ENCODE results near the gene SAA2.
"Not testable (repeated sequence)": the region's sequence is repeated elsewhere in the genome, so short reads cannot be mapped to it uniquely, and the experiment has no call there.

Gene SAA2

GRCh38 chr11:18253233-18253632, 4.8 kb upstream of the SAA2 start:
- no peak for DNase-seq (ENCODE audit: low read depth, low spot score)

DNA sequence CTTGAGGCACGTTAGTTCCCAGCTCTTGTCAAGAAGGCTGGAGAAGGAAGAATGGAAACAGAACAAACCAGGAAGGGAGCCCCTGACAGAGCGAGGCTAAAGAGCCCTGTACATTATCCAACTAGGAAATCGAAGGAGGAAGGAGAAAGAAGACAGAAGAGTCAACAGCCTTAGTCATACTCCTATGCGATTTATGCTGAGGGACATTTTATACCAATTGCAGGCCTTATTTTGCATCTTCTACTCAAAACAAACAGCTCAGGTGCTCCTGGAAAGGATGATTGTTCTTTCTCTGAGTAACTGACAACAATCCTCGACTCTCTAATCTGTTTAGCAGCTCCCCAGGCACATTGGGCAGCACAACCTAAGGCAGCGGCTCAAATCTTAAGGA, 1.3 kb downstream of the SAA2 start:
- not testable (repeated sequence) for DNase-seq (ENCODE audit: low read depth, low spot score)

GRCh38 chr11:18246379-18247190, 1.9 kb downstream of the SAA2 start:
- DNase-seq (ENCODE audit: low read depth, low spot score), result not testable (repeated sequence)

DNA sequence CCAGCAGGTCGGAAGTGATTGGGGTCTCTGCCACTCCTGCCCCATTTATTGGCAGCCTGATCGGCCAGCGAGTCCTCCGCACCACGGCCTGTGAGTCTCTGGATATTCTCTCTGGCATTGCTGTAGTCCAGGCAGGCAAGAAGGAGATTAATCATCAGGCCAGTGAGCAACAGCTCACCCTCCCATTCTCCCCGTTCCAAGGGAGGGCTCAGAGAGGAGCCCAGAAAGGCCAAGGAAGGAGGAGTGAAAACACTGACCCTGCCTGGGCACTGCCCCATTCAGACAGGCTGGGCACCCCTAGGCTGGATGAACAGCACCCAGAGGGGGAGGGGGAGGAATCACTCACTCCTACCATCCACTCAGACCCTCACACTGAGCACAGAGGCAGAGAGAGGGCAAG, 3.1 kb downstream of the SAA2 start:
- no peak for DNase-seq (ENCODE audit: low read depth, low spot score)

GRCh38 chr11:18243783-18244362, 4.6 kb downstream of the SAA2 start:
- peak; percentile 77 for DNase-seq (ENCODE audit: low read depth, low spot score)

DNA sequence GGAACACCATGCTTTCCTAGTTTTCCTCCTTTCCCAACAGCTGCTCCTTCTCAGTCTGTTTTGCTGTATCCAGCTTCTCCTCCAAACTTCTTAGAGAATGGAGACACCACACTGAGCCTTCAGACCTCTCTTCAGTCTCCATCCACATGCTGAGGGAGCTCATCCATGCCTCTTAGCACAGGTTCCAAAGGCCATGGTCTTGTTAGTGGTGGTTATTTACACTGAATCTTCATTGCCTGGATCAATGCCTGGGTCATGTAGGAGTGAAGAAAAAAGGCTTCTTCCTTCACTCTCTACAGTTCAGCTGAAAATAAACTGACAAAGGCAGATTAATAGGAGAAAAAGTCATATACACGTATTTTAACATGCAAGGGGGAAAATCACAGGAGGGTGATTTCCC, 8.8 kb downstream of the SAA2 start:
- DNase-seq (ENCODE audit: low read depth, low spot score), result no peak

- DNase-seq (ENCODE audit: low read depth, low spot score), result no peak
Observed at GRCh38 chr11:18236664-18237356, 11.7 kb downstream of the SAA2 start, which contains the start of gene SAA4. SAA4 (minus strand) TSS chr11:18236802; CDS start chr11:18235926, 876 bp downstream.

- DNase-seq (ENCODE audit: low read depth, low spot score), result no peak
Observed at GRCh38 chr11:18235394-18236334, 12.8 kb downstream of the SAA2 start.

- DNase-seq (ENCODE audit: low read depth, low spot score), result no peak
Observed at GRCh38 chr11:18233912-18234311, 14.6 kb downstream of the SAA2 start.

GRCh38 chr11:18230859-18231258, 17.6 kb downstream of the SAA2 start:
- DNase-seq (ENCODE audit: low read depth, low spot score), result no peak

- no peak for DNase-seq (ENCODE audit: low read depth, low spot score)
Observed at GRCh38 chr11:18229501-18229900, 19.0 kb downstream of the SAA2 start.

GRCh38 chr11:18225913-18226312, 22.6 kb downstream of the SAA2 start:
- no peak for DNase-seq (ENCODE audit: low read depth, low spot score)

GRCh38 chr11:18223591-18224387, 24.7 kb downstream of the SAA2 start:
- no peak for DNase-seq (ENCODE audit: low read depth, low spot score)

DNA sequence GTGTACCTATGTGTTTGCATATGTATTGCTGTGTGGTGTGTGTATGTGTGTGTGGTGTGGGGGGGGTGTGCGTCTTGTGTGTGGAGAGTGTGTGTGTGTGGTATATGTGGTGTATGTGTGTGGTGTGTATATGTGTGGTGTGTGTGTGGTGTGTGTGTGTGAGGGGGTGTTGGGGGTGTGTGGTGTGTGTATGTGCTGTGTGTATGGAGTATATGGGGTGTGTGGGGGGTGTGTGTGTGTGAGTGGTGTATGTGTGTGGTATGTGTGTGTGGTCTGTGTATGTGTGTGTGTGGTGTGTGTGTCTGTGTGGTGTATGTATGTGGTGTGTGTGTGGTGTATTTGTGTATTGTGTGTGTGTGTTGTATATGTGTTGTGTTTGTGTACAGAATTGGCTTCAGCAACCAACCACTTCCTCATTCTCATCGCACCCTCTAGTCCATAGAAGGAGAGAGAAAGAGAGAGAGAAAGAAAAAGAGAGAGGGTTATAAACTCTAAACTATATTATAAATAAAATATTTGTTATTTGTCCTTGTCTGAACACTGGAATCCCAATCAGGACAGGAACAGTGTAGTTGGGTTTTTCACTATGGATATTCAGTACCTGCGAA, 25.6 kb downstream of the SAA2 start:
- DNase-seq (ENCODE audit: low read depth, low spot score), result no peak

DNA sequence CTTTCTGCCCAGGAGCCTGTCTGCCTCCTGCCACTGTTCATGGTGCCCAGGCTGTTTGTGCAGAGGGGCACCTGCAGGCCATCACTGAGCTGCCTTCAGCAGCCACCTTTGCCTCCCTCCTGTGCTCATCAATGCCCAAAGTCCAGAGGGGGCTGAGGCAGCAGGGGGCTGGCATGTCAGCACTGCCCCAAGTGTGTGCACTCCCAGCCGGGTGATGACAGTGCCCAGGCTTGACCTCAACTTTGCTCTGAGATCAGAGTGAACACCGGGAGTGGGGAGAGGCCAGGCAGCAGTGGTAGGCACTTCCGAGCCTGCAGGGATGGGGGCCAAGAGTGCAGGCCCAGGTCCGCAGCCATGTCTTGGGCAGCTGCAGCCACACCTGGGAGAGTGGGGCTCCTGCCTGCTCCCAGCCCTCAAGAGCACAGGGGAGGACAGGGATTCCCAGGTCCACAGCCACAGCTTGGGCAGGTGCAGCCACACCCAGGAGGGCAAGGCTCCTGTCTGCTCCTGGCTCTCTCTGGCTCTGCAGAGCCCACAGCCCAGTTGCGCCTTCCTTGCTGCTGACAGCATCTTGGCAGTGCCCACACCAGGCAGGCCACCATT, 27.1 kb downstream of the SAA2 start:
- DNase-seq (ENCODE audit: low read depth, low spot score), result no peak

DNA sequence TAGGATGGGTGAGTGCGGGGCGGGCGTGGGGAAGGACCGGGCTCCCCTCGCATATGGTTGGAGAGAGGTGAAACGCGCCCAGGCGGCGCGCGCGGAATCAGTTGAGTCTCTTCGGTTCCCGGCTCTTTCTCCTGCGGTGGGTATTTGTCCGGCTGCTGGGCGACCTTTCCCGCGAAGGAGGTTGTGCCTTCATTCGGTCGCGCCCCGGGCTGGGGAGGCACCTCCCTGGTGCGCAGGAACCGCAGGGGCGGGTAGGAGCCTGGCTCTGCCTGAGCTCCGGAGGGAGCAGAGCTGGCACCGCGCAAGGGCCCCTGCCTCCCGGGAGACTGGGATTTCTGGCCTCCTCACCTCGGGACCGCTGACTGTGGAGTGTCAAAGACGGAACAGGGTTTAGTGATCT, 39.4 kb downstream of the SAA2 start:
- no peak for DNase-seq (ENCODE audit: low read depth, low spot score)

GRCh38 chr11:18204771-18205170, 43.7 kb downstream of the SAA2 start:
- no peak for DNase-seq (ENCODE audit: low read depth, low spot score)

DNA sequence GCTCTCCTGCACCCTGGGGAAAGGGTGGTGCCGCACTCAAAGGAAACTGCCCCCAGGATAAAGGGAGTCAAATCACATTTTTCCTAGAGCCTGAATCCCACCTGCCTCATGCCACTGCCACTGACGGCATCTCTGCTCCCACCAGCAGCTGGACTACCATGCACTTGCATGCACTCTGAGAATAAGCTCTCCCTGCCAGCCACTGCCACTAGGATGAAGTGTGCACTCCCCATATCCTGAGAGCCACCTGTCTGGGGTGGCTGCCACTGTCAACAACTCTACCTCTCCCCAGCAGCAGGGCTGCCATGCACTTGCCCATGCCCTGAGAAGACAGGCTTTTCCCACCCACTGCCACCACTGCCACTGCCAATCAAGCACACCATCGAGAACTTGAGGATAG, 44.2 kb downstream of the SAA2 start:
- DNase-seq (ENCODE audit: low read depth, low spot score), result no peak

DNA sequence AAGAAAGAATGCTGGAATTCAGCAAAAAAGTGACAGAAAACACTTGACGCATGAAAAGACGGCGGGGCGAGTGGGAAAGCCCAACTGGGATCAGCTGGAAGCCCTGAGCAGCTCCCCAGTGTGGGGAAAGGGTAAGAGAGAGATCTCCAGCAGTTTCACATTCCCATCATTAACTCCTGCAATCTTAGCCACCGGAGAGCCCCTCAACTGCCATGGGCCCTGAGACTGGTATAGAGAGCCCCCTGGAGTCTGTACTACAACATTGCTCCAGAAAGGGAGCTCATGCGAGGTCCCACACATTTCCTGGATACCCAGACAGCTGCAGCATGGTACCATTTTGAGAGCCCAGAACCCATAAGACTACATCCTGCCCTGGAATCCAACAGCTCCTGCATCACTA, 44.7 kb downstream of the SAA2 start:
- peak; percentile 12 for DNase-seq (ENCODE audit: low read depth, low spot score)

DNA sequence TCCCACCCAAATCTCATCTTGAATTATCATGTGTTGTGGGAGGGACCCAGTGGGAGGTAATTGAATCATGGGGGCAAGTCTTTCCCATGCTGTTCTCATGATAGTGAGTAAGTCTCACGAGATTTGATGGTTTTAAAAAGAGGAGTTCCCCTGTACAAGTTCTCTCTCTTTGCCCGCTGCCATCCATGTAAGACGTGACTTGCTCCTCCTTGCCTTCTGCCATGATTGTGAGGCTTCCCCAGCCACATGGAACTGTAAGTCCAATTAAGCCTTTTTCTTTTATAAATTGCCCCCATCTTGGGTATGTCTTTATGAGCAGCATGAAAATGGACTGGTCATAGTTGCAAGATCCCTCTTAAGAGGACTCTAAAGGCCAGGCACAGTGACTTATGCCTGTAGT, 50.7 kb downstream of the SAA2 start:
- DNase-seq (ENCODE audit: low read depth, low spot score), result not testable (repeated sequence)
